HEK293 (cell line): ENCODE data around the gene AFDN.

Experiments
- CTCF ChIA-PET: fragments of 350-600 bp; formaldehyde crosslinking; extraction: SDS; loops from one replicate; lab custom pipeline; 2021; ENCODE audit warnings: antibody characterized with exemption; lab: Yijun Ruan, JAX
- POLR2A ChIA-PET: fragments of 300-600 bp; formaldehyde crosslinking; extraction: SDS; loops from one replicate; lab custom pipeline; 2020; ENCODE audit warnings: antibody characterized with exemption, inconsistent platforms; lab: Yijun Ruan, JAX
- H3K27ac ChIP-seq: fragments of 200-500 bp; sonication (Bioruptor generic); 2 replicates; pipeline ENCODE4 v1.5.1; 2014; ENCODE audit warnings: low read depth, low read length, control low read depth, inconsistent platforms; ENCODE audit errors: extremely low read depth
- H3K36me3 ChIP-seq, 2 experiments: fragments of 200-500 bp in 1 of 2; sonication (Bioruptor generic) in 1 of 2; 1 replicate in 1 of 2; 2 replicates in 1 of 2; pipeline ENCODE4 v1.5.1; 2014 to 2017; ENCODE audit warnings: inconsistent platforms in 2 of 2, low read length in 2 of 2; ENCODE audit not compliant: control insufficient read depth in 2 of 2, insufficient read depth in 1 of 2
- H3K4me1 ChIP-seq: fragments of 200-500 bp; sonication (Bioruptor generic); 2 replicates; pipeline ENCODE4 v1.5.1; 2014; ENCODE audit warnings: mild to moderate bottlenecking, low read length, inconsistent platforms; ENCODE audit not compliant: control insufficient read depth, insufficient read depth
- H3K4me3 ChIP-seq: 2 replicates; pipeline ENCODE4 v1.5.1; 2011; ENCODE audit warnings: low read depth, mild to moderate bottlenecking, control low read depth, low read length, moderate library complexity
- H3K9me3 ChIP-seq: fragments of 200-500 bp; sonication (Bioruptor generic); 2 replicates; pipeline ENCODE4 v1.5.1; 2014; ENCODE audit warnings: low read depth, low read length, inconsistent platforms; ENCODE audit not compliant: control insufficient read depth, insufficient read depth
- FEZF1 ChIP-seq: fragments of 450-650 bp; formaldehyde crosslinking; IDR thresholded peaks from 2 replicates; pipeline ENCODE4 v1.5.1; 2016; ENCODE audit warnings: missing biosample characterization, missing genetic modification characterization
- GFI1B ChIP-seq: fragments of 450-650 bp; formaldehyde crosslinking; IDR thresholded peaks from 2 replicates; pipeline ENCODE4 v1.5.1; 2016; ENCODE audit warnings: missing biosample characterization, missing genetic modification characterization
- KLF17 ChIP-seq: fragments of 450-650 bp; formaldehyde crosslinking; IDR thresholded peaks from 2 replicates; pipeline ENCODE4 v1.5.1; 2016; ENCODE audit warnings: missing biosample characterization, missing genetic modification characterization
- SETDB1 ChIP-seq: IDR thresholded peaks from one replicate; pipeline ENCODE4 v1.6.1; 2017; ENCODE audit warnings: mild to moderate bottlenecking, low read length, moderate library complexity, mixed read lengths; ENCODE audit not compliant: insufficient read length
- SP3 ChIP-seq: fragments of 450-650 bp; formaldehyde crosslinking; IDR thresholded peaks from 2 replicates; pipeline ENCODE4 v1.5.1; 2016; ENCODE audit warnings: missing biosample characterization, missing genetic modification characterization
- TRIM28 ChIP-seq: IDR thresholded peaks from 2 replicates; pipeline ENCODE4 v1.6.1; 2011; ENCODE audit warnings: low read length, control low read depth, borderline replicate concordance
- ZFHX2 ChIP-seq: fragments of 450-650 bp; formaldehyde crosslinking; conservative IDR thresholded peaks from 2 replicates; pipeline ENCODE4 v1.5.1; 2016; ENCODE audit warnings: missing biosample characterization, missing genetic modification characterization
- ZNF132 ChIP-seq: fragments of 450-650 bp; formaldehyde crosslinking; IDR thresholded peaks from 2 replicates; pipeline ENCODE4 v1.5.1; 2017; ENCODE audit warnings: missing biosample characterization, missing genetic modification characterization, borderline replicate concordance
- ZNF16 ChIP-seq: fragments of 450-650 bp; formaldehyde crosslinking; IDR thresholded peaks from 2 replicates; pipeline ENCODE4 v1.5.1; 2016; ENCODE audit warnings: low read depth, missing biosample characterization, missing genetic modification characterization
- ZNF280D ChIP-seq: fragments of 450-650 bp; formaldehyde crosslinking; IDR thresholded peaks from 2 replicates; pipeline ENCODE4 v1.5.1; 2016; ENCODE audit warnings: missing biosample characterization, missing genetic modification characterization
- ZNF350 ChIP-seq: fragments of 450-650 bp; formaldehyde crosslinking; IDR thresholded peaks from 2 replicates; pipeline ENCODE4 v1.5.0; 2017; ENCODE audit warnings: missing biosample characterization, mild to moderate bottlenecking, missing genetic modification characterization
- ZNF354C ChIP-seq: fragments of 450-650 bp; formaldehyde crosslinking; IDR thresholded peaks from 2 replicates; pipeline ENCODE4 v1.5.1; 2016; ENCODE audit warnings: missing biosample characterization, missing genetic modification characterization, low read depth, borderline replicate concordance
- ZNF366 ChIP-seq: fragments of 450-650 bp; formaldehyde crosslinking; conservative IDR thresholded peaks from 2 replicates; pipeline ENCODE4 v1.5.1; 2016; ENCODE audit warnings: missing biosample characterization, missing genetic modification characterization
- ZNF48 ChIP-seq: fragments of 450-650 bp; formaldehyde crosslinking; IDR thresholded peaks from 2 replicates; pipeline ENCODE4 v1.5.1; 2016; ENCODE audit warnings: missing biosample characterization, missing genetic modification characterization
- ZNF510 ChIP-seq: fragments of 450-650 bp; formaldehyde crosslinking; IDR thresholded peaks from 2 replicates; pipeline ENCODE4 v1.5.1; 2018; ENCODE audit warnings: mild to moderate bottlenecking, missing genetic modification characterization, missing biosample characterization; ENCODE audit not compliant: insufficient replicate concordance
- ZNF513 ChIP-seq: fragments of 450-650 bp; IDR thresholded peaks from 2 replicates; pipeline ENCODE4 v1.5.1; 2018; ENCODE audit warnings: missing biosample characterization, missing genetic modification characterization
- ZNF610 ChIP-seq: fragments of 450-650 bp; formaldehyde crosslinking; IDR thresholded peaks from 2 replicates; pipeline ENCODE4 v1.5.1; 2016; ENCODE audit warnings: missing biosample characterization, missing genetic modification characterization, borderline replicate concordance
- ZNF677 ChIP-seq: fragments of 450-650 bp; IDR thresholded peaks from 2 replicates; pipeline ENCODE4 v1.5.0; 2018; ENCODE audit warnings: missing biosample characterization, mild to moderate bottlenecking, missing genetic modification characterization, moderate library complexity
- ZNF704 ChIP-seq: fragments of 450-650 bp; formaldehyde crosslinking; IDR thresholded peaks from 2 replicates; pipeline ENCODE4 v1.5.1; 2016; ENCODE audit warnings: missing biosample characterization, missing genetic modification characterization
- ZNF747 ChIP-seq: fragments of 450-650 bp; formaldehyde crosslinking; IDR thresholded peaks from 2 replicates; pipeline ENCODE4 v1.5.1; 2016; ENCODE audit warnings: missing biosample characterization, missing genetic modification characterization

The AFDN gene

GRCh38 chr6:167815296-167815980, 11.3 kb upstream of the AFDN start:
- TF ChIP-seq ZNF510 (tag by site-specific recombination) = no peak
- no peak for TF ChIP-seq ZNF132 (tag by site-specific recombination)
- TF ChIP-seq ZNF704 = no peak
- TF ChIP-seq SETDB1 = no peak
- no peak for TF ChIP-seq ZNF354C (tag by site-specific recombination)
- no peak for TF ChIP-seq ZNF16 (tag by site-specific recombination)
- no peak for TF ChIP-seq GFI1B (tag by site-specific recombination)
- no peak for TF ChIP-seq ZNF280D (tag by site-specific recombination)
- TF ChIP-seq ZNF747 (tag by site-specific recombination) = no peak
- no peak for TF ChIP-seq ZNF366 (tag by site-specific recombination)
- no peak for TF ChIP-seq ZNF610 (tag by site-specific recombination)
- TF ChIP-seq ZFHX2 (tag by site-specific recombination) = no peak
- no peak for TF ChIP-seq ZNF48
- TF ChIP-seq FEZF1 (tag by site-specific recombination) = no peak
- no peak for TF ChIP-seq SP3 (tag by site-specific recombination)
- TF ChIP-seq ZNF513 (tag by site-specific recombination) = no peak
- no peak for TF ChIP-seq ZNF677 (tag by site-specific recombination)
- TF ChIP-seq, all 188 proteins: peak for 0
- Histone ChIP-seq H3K4me1 (no peaks in the 10 kb centered on the region), H3K36me3 (no peaks in the 10 kb centered on the region), H3K9me3 (no peaks in the 10 kb centered on the region), H3K27ac (no peak overlapping the region), H3K4me3 (no peak overlapping the region)
- ChIA-PET POLR2A (no interaction called here), CTCF (interaction anchor here (0.6 kb wide), 1 partner anchor 19 kb away, joined by 3 read pairs; no protein-coding TSS in a partner anchor)

- TF ChIP-seq ZNF350 (no peak), KLF17 (tag by site-specific recombination) (no peak), TRIM28 (no peak)
- no peak overlapping the region for H3K4me3 ChIP-seq
- H3K27ac ChIP-seq = no peak overlapping the region
- no peaks in the 10 kb centered on the region for H3K9me3 ChIP-seq
- ChIA-PET CTCF (interaction anchor here (1.3 kb wide), 1 partner anchor 82 kb away, joined by 3 read pairs; no protein-coding TSS in a partner anchor), POLR2A (no interaction called here)
- H3K4me1 ChIP-seq = no peaks in the 10 kb centered on the region
- H3K36me3 ChIP-seq = no peaks in the 10 kb centered on the region
These were observed 9.7 kb upstream of the AFDN start for GRCh38 chr6:167817016-167817415.
